Measurements from ENCODE around the gene IL18RAP.
A peak's percentile ranks its signal among the peaks of the same experiment; 100 is the strongest.

IL18RAP gene

GRCh38 chr2:102455061-102455670 is 32.2 kb downstream of the IL18RAP start:
- DNase-seq = no peak

- no peak for DNase-seq
Measured at GRCh38 chr2:102460467-102460866, 37.5 kb downstream of the IL18RAP start.

GRCh38 chr2:102461188-102461587 is 38.2 kb downstream of the IL18RAP start:
- no peak for DNase-seq

GRCh38 chr2:102463160-102463559 is 40.2 kb downstream of the IL18RAP start:
- DNase-seq = no peak

- no peak for DNase-seq
Measured at GRCh38 chr2:102470168-102470567, 47.2 kb downstream of the IL18RAP start.

DNA sequence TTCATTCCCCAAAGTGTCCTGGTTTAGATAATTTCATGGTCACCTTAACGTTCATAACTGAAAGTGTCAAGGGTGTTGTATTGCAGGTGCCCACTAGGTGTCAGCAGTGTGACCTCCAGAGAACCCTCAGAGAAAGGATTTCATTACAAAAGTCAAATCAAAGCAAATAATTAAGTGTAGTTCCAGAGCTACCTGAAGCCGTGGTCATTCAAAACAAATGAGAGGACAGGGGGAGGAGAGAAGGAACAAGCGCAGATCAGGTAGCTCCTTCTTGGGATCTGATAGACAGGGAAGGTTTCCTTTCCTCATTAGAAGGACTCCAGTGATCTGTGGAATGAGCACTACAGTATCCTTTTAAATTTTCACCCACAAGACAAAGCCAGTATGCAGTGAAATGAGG is 50.1 kb downstream of the IL18RAP start, which contains the start of gene SLC9A4:
Gene SLC9A4, plus strand, starts transcription at position 207 of the 400 bp plus-strand sequence. CDS start 534 bp downstream, outside the sequence.
- DNase-seq = peak in 13 of 51 donors; percentile 1 to 34 (median 9)

GRCh38 chr2:102473631-102474030 is 50.7 kb downstream of the IL18RAP start:
- DNase-seq = no peak

GRCh38 chr2:102474785-102475184 is 51.8 kb downstream of the IL18RAP start:
- DNase-seq = no peak

- DNase-seq = no peak
Measured at GRCh38 chr2:102478686-102479470, 55.9 kb downstream of the IL18RAP start.

- DNase-seq = no peak
Measured at GRCh38 chr2:102480285-102481195, 57.6 kb downstream of the IL18RAP start.

GRCh38 chr2:102481931-102482330 is 59.0 kb downstream of the IL18RAP start:
- no peak for DNase-seq

DNA sequence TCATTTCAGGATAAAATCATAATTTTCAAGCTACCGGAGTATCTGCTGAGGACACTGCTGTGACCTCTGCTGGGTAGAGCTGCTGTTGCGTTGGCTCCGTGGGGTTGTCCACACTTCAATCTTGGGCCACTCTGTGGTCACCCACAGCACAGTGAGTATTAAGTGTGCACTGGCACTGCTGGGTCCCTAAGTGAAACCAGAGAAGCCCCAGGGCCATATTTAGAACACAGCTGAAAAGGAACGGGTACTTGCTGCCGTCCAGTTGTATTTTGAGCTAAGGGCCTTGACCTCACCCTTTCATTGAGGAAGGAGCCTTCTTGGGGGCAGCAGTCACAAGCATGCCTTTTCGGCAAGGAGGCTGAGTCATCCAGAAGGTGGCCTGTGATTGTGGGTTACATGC is 60.1 kb downstream of the IL18RAP start:
- DNase-seq = no peak

GRCh38 chr2:102484310-102485061 is 61.5 kb downstream of the IL18RAP start:
- DNase-seq = no peak

DNA sequence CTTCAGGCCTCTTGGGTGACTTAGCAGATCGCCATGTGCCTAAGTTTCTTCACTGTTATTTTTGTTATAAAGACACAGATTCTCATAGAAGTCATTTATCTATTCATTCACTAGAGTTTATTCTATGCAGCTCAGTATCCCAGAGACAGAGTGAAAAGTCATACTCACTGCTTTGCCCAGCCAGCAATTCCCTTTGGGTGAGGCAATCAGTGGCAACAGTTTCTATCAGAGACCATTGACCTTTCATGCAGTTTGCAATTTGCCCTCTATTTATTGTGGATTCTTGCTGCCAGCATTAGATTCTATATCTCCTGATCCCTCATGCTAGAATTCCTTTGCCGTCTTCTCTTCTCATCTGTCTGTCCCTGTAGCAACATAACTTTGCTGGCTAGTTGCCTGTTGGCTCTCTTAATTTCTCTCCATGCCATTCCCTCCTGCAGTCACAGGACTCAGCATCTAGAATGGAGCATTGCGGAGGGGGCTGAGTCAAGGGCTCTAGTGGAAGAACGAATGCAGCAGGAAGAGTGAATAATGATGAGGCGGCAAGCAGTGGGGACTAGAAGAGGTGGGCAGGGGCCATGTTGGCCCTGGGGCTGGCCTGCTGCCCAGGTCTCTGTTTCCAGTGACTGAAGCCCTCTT is 62.3 kb downstream of the IL18RAP start:
- DNase-seq = no peak

DNA sequence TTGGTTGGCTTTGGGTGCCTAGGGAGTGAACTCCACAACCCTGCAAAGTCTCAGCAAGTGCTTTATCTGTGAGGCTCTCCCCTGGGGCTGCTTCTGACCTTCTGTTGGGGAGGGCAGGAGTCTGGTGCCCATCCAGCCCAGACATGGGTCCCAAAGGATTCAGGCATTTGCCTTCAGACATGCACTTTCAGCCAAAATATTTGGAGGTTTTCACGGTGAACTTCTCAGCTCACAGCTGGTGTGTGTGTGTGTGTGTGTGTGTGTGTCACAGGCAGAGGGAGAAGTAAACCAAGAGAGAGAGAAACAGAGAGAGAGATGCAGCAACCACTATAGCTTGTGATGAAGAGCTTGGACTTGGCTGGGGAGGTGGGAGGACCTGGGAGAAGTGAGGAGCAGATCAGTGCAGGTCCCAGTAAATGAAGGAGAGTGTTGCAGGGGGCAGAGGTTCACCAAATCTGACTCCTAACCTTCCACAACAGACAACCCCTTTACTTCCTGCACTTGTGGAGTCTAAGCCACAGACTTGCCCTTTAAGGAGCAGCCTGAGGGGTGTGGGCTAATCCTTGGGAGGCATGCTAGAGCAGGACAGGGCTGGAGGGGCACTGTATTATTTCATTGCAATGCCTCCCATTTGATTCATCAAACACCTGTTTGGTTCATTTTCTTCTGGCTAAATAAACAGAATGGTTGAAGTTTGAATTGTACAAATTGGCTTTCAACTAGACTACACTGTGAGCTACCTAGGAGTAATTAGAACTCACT is 64.2 kb downstream of the IL18RAP start:
- DNase-seq = no peak

- no peak for DNase-seq
Measured at GRCh38 chr2:102487761-102488462, 65.0 kb downstream of the IL18RAP start.

DNA sequence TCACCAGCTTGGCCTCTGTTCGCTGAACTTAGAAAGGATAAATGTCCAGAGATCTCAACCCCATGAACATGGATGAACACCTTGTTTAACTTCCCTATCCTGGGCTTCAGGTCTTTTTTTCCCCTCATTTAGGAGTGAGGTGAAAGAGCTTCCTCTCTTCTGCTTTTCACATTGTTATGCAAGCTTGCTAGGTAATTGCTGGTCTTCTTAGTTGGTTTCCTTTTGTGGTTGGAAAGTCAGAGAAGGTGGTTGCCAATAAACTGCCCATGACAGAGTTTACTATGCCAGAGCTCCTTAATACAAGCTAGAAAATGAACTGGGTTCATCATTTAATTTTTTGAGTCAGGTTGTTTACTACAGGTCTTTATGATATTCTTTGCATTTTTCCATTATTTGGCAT is 66.7 kb downstream of the IL18RAP start:
- DNase-seq = no peak

DNA sequence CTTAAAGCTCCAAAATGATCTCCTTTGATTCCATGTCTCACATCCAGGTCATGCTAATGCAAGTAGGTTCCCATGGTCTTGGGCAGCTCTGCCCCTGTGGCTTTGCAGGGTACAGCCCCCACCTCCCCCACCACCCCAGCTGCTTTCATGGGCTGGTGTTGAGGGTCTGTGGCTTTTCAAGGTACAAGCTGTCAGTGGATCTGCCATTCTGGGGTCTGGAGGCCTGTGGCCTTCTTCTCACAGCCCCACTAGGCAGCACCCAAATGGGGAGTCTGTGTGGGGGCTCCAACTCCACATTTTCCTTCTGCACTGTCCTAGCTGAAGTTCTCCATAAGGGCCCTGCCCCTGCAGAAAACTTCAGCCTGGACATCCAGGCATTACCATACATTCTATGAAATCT is 69.0 kb downstream of the IL18RAP start:
- DNase-seq = no peak

- no peak for DNase-seq
Measured at GRCh38 chr2:102494570-102494969, 71.6 kb downstream of the IL18RAP start.

Data from hypothalamus (tissue), 51 donors.